ENCODE data around the gene GALM.

- TF ChIP-seq POLR2A (IDR thresholded peaks at IDR 0.05) (no peak), CTCF (IDR thresholded peaks at IDR 0.05) (no peak)
These were observed 17.7 kb upstream of the GALM start for GRCh38 chr2:38648107-38648761.

Measured in right lobe of liver (tissue), 4 donors.